HUES48 (cell line): ENCODE data around the gene CFAP58.
A peak's percentile ranks its signal among the peaks of the same experiment; 100 is the strongest.

ENCODE experiments used
- H3K27ac ChIP-seq: one replicate; pipeline ENCODE4 v1.7.0; 2013; ENCODE audit warnings: low read depth, low read length, inconsistent platforms
- H3K27me3 ChIP-seq: 2 replicates; pipeline ENCODE4 v1.6.1; 2013; ENCODE audit warnings: mild to moderate bottlenecking, low read length; ENCODE audit not compliant: control insufficient read depth, insufficient read depth
- H3K36me3 ChIP-seq: 2 replicates; pipeline ENCODE4 v1.6.1; 2013; ENCODE audit warnings: low read length; ENCODE audit not compliant: control insufficient read depth, insufficient read depth
- H3K4me1 ChIP-seq: 2 replicates; pipeline ENCODE4 v1.6.1; 2013; ENCODE audit warnings: mild to moderate bottlenecking, low read length; ENCODE audit not compliant: control insufficient read depth, insufficient read depth
- H3K4me3 ChIP-seq: 2 replicates; pipeline ENCODE4 v1.5.1; 2013; ENCODE audit warnings: mild to moderate bottlenecking, low read depth, low read length
- H3K9ac ChIP-seq: 2 replicates; pipeline ENCODE4 v1.6.1; 2013; ENCODE audit warnings: mild to moderate bottlenecking, low read depth, low read length, moderate library complexity
- H3K9me3 ChIP-seq: 2 replicates; pipeline ENCODE4 v1.6.1; 2013; ENCODE audit warnings: low read length; ENCODE audit not compliant: control insufficient read depth, insufficient read depth

CFAP58 gene

GRCh38 chr10:104349623-104350126, 4.0 kb upstream of the CFAP58 start:
- H3K4me3 ChIP-seq = peak overlapping the region; percentile 21; the same call in 1 of the 2 replicates
- H3K36me3 ChIP-seq = no peaks in the 10 kb centered on the region
- H3K9me3 ChIP-seq = no peaks in the 10 kb centered on the region
- H3K27me3 ChIP-seq = peaks cover 10% of the 10 kb centered on the region
- peak overlapping the region; percentile 57 for H3K27ac ChIP-seq
- peaks cover 20% of the 10 kb centered on the region for H3K4me1 ChIP-seq
- H3K9ac ChIP-seq = peak overlapping the region; percentile 46; the same call in 1 of the 2 replicates

- Histone ChIP-seq H3K4me1 (peaks cover 20% of the 10 kb centered on the region), H3K27ac (peak overlapping the region; percentile 52), H3K27me3 (peaks cover 16% of the 10 kb centered on the region), H3K36me3 (no peaks in the 10 kb centered on the region), H3K9me3 (no peaks in the 10 kb centered on the region), H3K9ac (peak overlapping the region; percentile 46; the same call in 1 of the 2 replicates), H3K4me3 (peak overlapping the region; percentile 21; the same call in 1 of the 2 replicates)
Measured at GRCh38 chr10:104350127-104350635, 3.5 kb upstream of the CFAP58 start.

GRCh38 chr10:104351061-104351702, 2.5 kb upstream of the CFAP58 start:
- H3K27me3 ChIP-seq = peaks cover 20% of the 10 kb centered on the region
- H3K36me3 ChIP-seq = no peaks in the 10 kb centered on the region
- peaks cover 20% of the 10 kb centered on the region for H3K4me1 ChIP-seq
- H3K9me3 ChIP-seq = no peaks in the 10 kb centered on the region
- H3K9ac ChIP-seq = no peak overlapping the region
- H3K4me3 ChIP-seq = no peak overlapping the region
- H3K27ac ChIP-seq = no peak overlapping the region

- H3K9ac ChIP-seq = no peak overlapping the region
Measured at GRCh38 chr10:104351919-104352318, 1.7 kb upstream of the CFAP58 start.

GRCh38 chr10:104359811-104360210, 6.2 kb downstream of the CFAP58 start:
- Histone ChIP-seq H3K4me3 (no peak overlapping the region), H3K27ac (no peak overlapping the region), H3K9me3 (peaks cover 4% of the 10 kb centered on the region; the same call in 1 of the 2 replicates), H3K9ac (no peak overlapping the region), H3K36me3 (no peaks in the 10 kb centered on the region), H3K27me3 (peaks cover 8% of the 10 kb centered on the region), H3K4me1 (no peaks in the 10 kb centered on the region)

More at GRCh38 chr10:104351919-104352318, 1.7 kb upstream of the CFAP58 start:
- Histone ChIP-seq H3K36me3 (no peaks in the 10 kb centered on the region), H3K4me1 (peaks cover 20% of the 10 kb centered on the region), H3K9me3 (no peaks in the 10 kb centered on the region), H3K4me3 (no peak overlapping the region), H3K27ac (no peak overlapping the region), H3K27me3 (peaks cover 20% of the 10 kb centered on the region)

GRCh38 chr10:104367904-104368303, 14.3 kb downstream of the CFAP58 start:
- peaks cover 8% of the 10 kb centered on the region for H3K4me1 ChIP-seq
- H3K9me3 ChIP-seq = peaks cover 6% of the 10 kb centered on the region; the same call in 1 of the 2 replicates
- no peaks in the 10 kb centered on the region; the same call in 1 of the 2 replicates for H3K36me3 ChIP-seq
- no peaks in the 10 kb centered on the region for H3K27me3 ChIP-seq
- no peak overlapping the region for H3K27ac ChIP-seq
- H3K4me3 ChIP-seq = no peak overlapping the region
- H3K9ac ChIP-seq = no peak overlapping the region

GRCh38 chr10:104368381-104368780, 14.7 kb downstream of the CFAP58 start:
- Histone ChIP-seq H3K9ac (no peak overlapping the region), H3K9me3 (peaks cover 6% of the 10 kb centered on the region; the same call in 1 of the 2 replicates), H3K27ac (no peak overlapping the region), H3K4me1 (peaks cover 8% of the 10 kb centered on the region), H3K27me3 (no peaks in the 10 kb centered on the region), H3K36me3 (no peaks in the 10 kb centered on the region; the same call in 1 of the 2 replicates), H3K4me3 (no peak overlapping the region)

GRCh38 chr10:104371753-104372152, 18.1 kb downstream of the CFAP58 start:
- 0 out of 2 replicates have a peak, but pooled peaks cover 3% of the 10 kb centered on the region for H3K9me3 ChIP-seq
- peaks cover 13% of the 10 kb centered on the region for H3K4me1 ChIP-seq
- no peak overlapping the region for H3K9ac ChIP-seq
- no peak overlapping the region for H3K4me3 ChIP-seq
- no peak overlapping the region for H3K27ac ChIP-seq
- H3K27me3 ChIP-seq = no peaks in the 10 kb centered on the region
- H3K36me3 ChIP-seq = no peaks in the 10 kb centered on the region; the same call in 1 of the 2 replicates

GRCh38 chr10:104374591-104374990, 21.0 kb downstream of the CFAP58 start:
- H3K4me1 ChIP-seq = peaks cover 12% of the 10 kb centered on the region; the same call in 1 of the 2 replicates
- 0 out of 2 replicates have a peak, but pooled peaks cover 3% of the 10 kb centered on the region for H3K9me3 ChIP-seq
- H3K9ac ChIP-seq = no peak overlapping the region
- no peak overlapping the region for H3K4me3 ChIP-seq
- no peaks in the 10 kb centered on the region for H3K27me3 ChIP-seq
- no peaks in the 10 kb centered on the region; the same call in 1 of the 2 replicates for H3K36me3 ChIP-seq
- H3K27ac ChIP-seq = no peak overlapping the region

GRCh38 chr10:104376784-104377300, 23.2 kb downstream of the CFAP58 start:
- H3K36me3 ChIP-seq = no peaks in the 10 kb centered on the region
- no peaks in the 10 kb centered on the region for H3K27me3 ChIP-seq
- H3K4me3 ChIP-seq = no peak overlapping the region
- peak overlapping the region; percentile 42 for H3K27ac ChIP-seq
- no peak overlapping the region for H3K9ac ChIP-seq
- H3K9me3 ChIP-seq = no peaks in the 10 kb centered on the region
- peaks cover 12% of the 10 kb centered on the region; the same call in 1 of the 2 replicates for H3K4me1 ChIP-seq

- no peaks in the 10 kb centered on the region for H3K9me3 ChIP-seq
Measured at GRCh38 chr10:104380336-104380735, 26.7 kb downstream of the CFAP58 start.

More at GRCh38 chr10:104380336-104380735, 26.7 kb downstream of the CFAP58 start:
- no peak overlapping the region for H3K27ac ChIP-seq
- H3K4me1 ChIP-seq = peaks cover 12% of the 10 kb centered on the region; the same call in 1 of the 2 replicates
- H3K36me3 ChIP-seq = no peaks in the 10 kb centered on the region
- H3K27me3 ChIP-seq = no peaks in the 10 kb centered on the region
- H3K4me3 ChIP-seq = no peak overlapping the region
- H3K9ac ChIP-seq = no peak overlapping the region
